Body of pancreas (tissue), 4 donors: ENCODE data around the gene PHF5A. TPM values are rescaled to one million over a fixed set of nuclear protein-coding genes. Genes with fewer than 3 reads are reported as not detected.

Experiments used
- ATAC-seq: fragments of 150-250 bp; one replicate; pipeline ENCODE4 v1.9.1; 2016
- DNase-seq, 4 donors: peaks; one replicate each; pipeline ENCODE4 v3.0.0-alpha.2; 2019
- H3K27ac ChIP-seq, 4 donors: fragments of 200-600 bp; sonication (generic); 1 replicate in 3 of 4; 2 replicates in 1 of 4; pipeline versions ENCODE4 v1.5.1 to v1.6.1; 2016 to 2019; ENCODE audit warnings: mild to moderate bottlenecking in 1 of 4, mixed read lengths in 1 of 4, moderate library complexity in 1 of 4
- H3K27me3 ChIP-seq, 2 donors: fragments of 200-600 bp; sonication (generic); one replicate each; pipeline ENCODE4 v1.6.0; 2016; ENCODE audit warnings: mild to moderate bottlenecking in 1 of 2
- H3K36me3 ChIP-seq, 2 donors: fragments of 200-600 bp; sonication (generic); replicated peaks in 1 of 2; 2 replicates each; pipeline ENCODE4 v1.5.1; 2016; ENCODE audit warnings: low read depth in 2 of 2; ENCODE audit not compliant: insufficient read depth in 1 of 2
- H3K4me1 ChIP-seq: fragments of 200-600 bp; sonication (generic); one replicate; pipeline ENCODE4 v1.6.0; 2016
- H3K4me3 ChIP-seq, 2 donors: fragments of 200-600 bp; sonication (generic); 1 replicate in 1 of 2; 2 replicates in 1 of 2; pipeline ENCODE4 v1.5.1; 2016 to 2019
- H3K9me3 ChIP-seq, 3 donors: fragments of 200-600 bp; sonication (generic); 1 replicate in 2 of 3; 2 replicates in 1 of 3; pipeline ENCODE4 v1.5.1; 2016
- POLR2A ChIP-seq, 3 donors: fragments of 450-650 bp; IDR thresholded peaks; one replicate each; pipeline ENCODE4 v1.6.1; 2016; ENCODE audit warnings: antibody characterized with exemption in 3 of 3, mild to moderate bottlenecking in 2 of 3
- WGBS, 2 donors: methylation state at CpG; one replicate each; pipeline ENCODE4 v1.1.5; 2017; 5-methylcytosine and 5-hydroxymethylcytosine counted together
- intact Hi-C: fragments of 100-400 bp; cut with DNase I; formaldehyde crosslinking; loops from one replicate; pipeline ENCODE4 v1.15.1; 2023
- total RNA-seq, 2 donors: library from RNA; depleted of rRNA; stranded (reverse); fragments of >200 nt; gene quantifications; one replicate each; pipeline ENCODE4 v1.1.0, GENCODE V29; 2016
- TF ChIP-seq, protein P1 (sequence below), 7 experiments: fragments of 450-650 bp in 4 of 7; fragments of 200-600 bp in 3 of 7; sonication (generic) in 3 of 7; IDR thresholded peaks; one replicate each; pipeline ENCODE4 v1.5.1; 2016 to 2019; ENCODE audit warnings: antibody characterized with exemption in 7 of 7

PHF5A gene
- total RNA-seq, 2 donors from 2014 or later, result 15.5 to 19.2 TPM

DNA sequence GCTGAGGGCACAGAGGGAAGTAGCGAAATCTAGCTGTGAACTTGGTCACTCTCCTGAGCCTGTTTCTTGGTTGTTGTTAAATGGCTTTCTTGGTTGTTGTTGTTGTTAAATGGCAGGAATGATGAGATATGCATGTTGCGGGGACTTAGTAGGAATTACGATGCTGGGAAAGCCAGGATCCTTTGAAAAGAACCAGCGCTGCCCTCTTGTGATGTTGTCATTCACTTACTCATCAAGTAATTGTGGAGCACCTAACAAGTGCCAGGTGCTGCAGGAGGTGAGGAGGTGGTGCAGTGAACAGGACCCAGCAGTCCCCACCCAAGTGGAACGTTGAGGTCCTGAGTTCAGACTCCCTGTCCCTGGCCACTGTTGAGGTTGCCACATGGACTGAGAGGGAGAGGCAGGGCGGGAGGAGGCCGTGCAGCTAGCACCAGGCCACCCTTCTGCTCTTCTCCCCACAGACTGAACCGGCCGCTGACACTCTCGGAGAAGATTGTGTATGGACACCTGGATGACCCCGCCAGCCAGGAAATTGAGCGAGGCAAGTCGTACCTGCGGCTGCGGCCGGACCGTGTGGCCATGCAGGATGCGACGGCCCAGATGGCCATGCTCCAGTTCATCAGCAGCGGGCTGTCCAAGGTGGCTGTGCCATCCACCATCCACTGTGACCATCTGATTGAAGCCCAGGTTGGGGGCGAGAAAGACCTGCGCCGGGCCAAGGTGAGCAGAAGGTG, 39.0 kb upstream of the PHF5A start:
- Histone ChIP-seq H3K36me3 (peaks cover 0 to 12% of the 10 kb centered on the region in 2 donors), H3K9me3 (no peaks in the 10 kb centered on the region), H3K4me1 (peaks cover 24% of the 10 kb centered on the region), H3K27ac (no peak overlapping the region), H3K27me3 (no peaks in the 10 kb centered on the region), H3K4me3 (no peak overlapping the region)
- intact Hi-C loops, result no loop called here
- ATAC-seq (no peak), DNase-seq (no peak)
- 91 to 94% methylated on average over 10 to 22 of the region's 23 CpGs for WGBS, 2 donors
- TF ChIP-seq, protein P1, sequence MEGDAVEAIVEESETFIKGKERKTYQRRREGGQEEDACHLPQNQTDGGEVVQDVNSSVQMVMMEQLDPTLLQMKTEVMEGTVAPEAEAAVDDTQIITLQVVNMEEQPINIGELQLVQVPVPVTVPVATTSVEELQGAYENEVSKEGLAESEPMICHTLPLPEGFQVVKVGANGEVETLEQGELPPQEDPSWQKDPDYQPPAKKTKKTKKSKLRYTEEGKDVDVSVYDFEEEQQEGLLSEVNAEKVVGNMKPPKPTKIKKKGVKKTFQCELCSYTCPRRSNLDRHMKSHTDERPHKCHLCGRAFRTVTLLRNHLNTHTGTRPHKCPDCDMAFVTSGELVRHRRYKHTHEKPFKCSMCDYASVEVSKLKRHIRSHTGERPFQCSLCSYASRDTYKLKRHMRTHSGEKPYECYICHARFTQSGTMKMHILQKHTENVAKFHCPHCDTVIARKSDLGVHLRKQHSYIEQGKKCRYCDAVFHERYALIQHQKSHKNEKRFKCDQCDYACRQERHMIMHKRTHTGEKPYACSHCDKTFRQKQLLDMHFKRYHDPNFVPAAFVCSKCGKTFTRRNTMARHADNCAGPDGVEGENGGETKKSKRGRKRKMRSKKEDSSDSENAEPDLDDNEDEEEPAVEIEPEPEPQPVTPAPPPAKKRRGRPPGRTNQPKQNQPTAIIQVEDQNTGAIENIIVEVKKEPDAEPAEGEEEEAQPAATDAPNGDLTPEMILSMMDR (IDR thresholded peaks at IDR 0.05), result no peak
- no peak for TF ChIP-seq POLR2A (IDR thresholded peaks at IDR 0.05)

DNA sequence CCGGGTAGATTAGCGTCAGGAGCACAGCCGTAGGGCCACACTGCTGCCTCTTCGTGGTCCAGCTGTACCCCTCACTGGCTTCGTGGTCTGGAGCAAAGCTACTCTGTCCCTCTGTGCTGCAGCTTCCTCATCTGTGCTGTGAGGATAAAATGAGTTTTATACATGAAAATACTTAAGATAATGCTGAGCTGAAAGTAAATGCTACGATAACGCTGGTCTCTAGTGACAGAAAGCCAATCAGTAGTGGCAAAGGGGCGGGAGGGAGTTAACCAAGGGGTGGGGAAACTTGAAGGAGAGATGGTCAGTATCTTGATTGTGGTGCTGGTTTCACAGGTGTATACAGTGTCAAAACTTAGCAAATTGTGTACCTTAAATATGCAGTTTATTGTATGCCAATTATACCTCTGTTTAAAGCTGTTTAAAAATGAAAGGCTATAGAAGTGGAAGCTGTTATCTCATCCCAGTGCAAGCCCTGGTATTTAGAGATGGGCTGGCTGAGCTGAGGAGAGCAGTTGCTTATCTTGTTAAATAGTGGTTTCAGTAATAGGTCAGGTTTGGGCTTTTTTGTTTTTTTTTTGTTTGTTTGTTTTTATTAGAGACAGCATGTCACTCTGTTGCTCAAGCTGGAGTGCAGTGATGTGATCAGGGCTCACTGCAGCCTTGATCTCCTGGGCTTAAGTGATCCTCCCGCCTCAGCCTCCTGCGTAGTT, 37.2 kb upstream of the PHF5A start:
- no peaks in the 10 kb centered on the region for H3K9me3 ChIP-seq
- H3K27me3 ChIP-seq, result no peaks in the 10 kb centered on the region
- 89% methylated on average over 10 of the region's 10 CpGs for WGBS, 2 donors
- no peak overlapping the region for H3K27ac ChIP-seq
- ATAC-seq, result no peak
- no peak for DNase-seq
- no peak for TF ChIP-seq POLR2A (IDR thresholded peaks at IDR 0.05)
- TF ChIP-seq, protein P1 (IDR thresholded peaks at IDR 0.05), result no peak
- intact Hi-C loops, result no loop called here
- H3K36me3 ChIP-seq, result peaks cover 0 to 9% of the 10 kb centered on the region in 2 donors
- peaks cover 8% of the 10 kb centered on the region for H3K4me1 ChIP-seq
- no peak overlapping the region for H3K4me3 ChIP-seq

DNA sequence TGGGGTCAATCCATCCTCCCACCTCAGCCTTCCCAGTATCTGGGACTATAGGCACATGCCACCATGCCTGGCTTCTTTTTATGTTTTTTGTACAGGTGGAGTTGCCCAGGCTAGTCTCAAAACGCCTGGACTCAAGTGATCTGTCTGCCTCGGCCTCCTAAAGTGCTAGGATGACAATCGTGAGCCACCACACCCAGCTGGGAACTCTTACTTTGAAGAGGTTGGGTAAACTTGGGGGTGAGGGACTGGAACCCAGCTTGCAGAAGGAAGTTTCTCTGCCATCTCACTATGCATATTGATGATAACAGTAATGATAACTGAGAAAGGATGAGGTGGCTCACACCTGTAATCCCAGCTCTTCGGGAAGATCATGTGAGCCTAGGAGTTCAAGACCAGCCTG, 36.3 kb upstream of the PHF5A start:
- DNase-seq (no peak), ATAC-seq (no peak)
- 84 to 89% methylated on average over 4 of the region's 4 CpGs for WGBS, 2 donors
- H3K4me1 ChIP-seq, result no peaks in the 10 kb centered on the region
- no peaks in the 10 kb centered on the region for H3K9me3 ChIP-seq
- no peaks in the 10 kb centered on the region for H3K27me3 ChIP-seq
- no peak overlapping the region for H3K27ac ChIP-seq
- H3K4me3 ChIP-seq, result no peak overlapping the region
- H3K36me3 ChIP-seq, result peaks cover 0 to 9% of the 10 kb centered on the region in 2 donors
- intact Hi-C loops, result no loop called here
- TF ChIP-seq, protein P1 (IDR thresholded peaks at IDR 0.05), result no peak
- no peak for TF ChIP-seq POLR2A (IDR thresholded peaks at IDR 0.05)

DNA sequence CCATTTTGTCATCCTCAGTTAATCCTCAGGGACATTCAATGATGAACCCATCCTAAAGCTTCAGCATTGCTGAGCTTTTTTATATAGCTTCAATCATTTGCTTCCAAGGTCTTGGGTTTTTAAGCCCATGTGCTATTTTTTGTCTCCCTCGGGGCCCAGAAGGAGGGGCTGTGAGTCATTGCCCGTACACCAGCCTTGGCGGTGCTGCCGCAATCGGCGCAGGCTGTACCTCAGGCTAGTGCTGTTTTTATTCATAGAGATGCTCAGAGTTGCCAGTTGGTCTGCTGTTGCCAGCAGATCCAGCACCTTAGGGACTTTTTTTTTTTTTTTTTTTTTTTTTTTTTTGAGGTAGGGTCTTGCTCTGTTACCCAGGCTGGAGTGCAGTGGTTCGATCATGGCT, 35.9 kb upstream of the PHF5A start:
- ATAC-seq, result no peak
- no peak overlapping the region for H3K4me3 ChIP-seq
- intact Hi-C loops, result no loop called here
- no peaks in the 10 kb centered on the region for H3K27me3 ChIP-seq
- TF ChIP-seq, protein P1 (IDR thresholded peaks at IDR 0.05), result no peak
- TF ChIP-seq POLR2A (IDR thresholded peaks at IDR 0.05), result no peak
- no peak for DNase-seq
- 89 to 92% methylated on average over 7 of the region's 7 CpGs for WGBS, 2 donors
- H3K9me3 ChIP-seq, result no peaks in the 10 kb centered on the region
- H3K4me1 ChIP-seq, result no peaks in the 10 kb centered on the region
- no peak overlapping the region for H3K27ac ChIP-seq
- H3K36me3 ChIP-seq, result peaks cover 0 to 9% of the 10 kb centered on the region in 2 donors
